ENCODE measurements around the gene HLA-DMA. TPM values are rescaled to one million over a fixed set of nuclear protein-coding genes. Genes with fewer than 3 reads are reported as not detected.
A peak's percentile ranks its signal among the peaks of the same experiment; 100 is the strongest.

HLA-DMA gene
- total RNA-seq, 6 donors from 2014 or later: 83.7 to 271 (median 134) TPM

- Histone ChIP-seq H3K27me3 (no peaks in the 10 kb centered on the region), H3K36me3 (no peaks in the 10 kb centered on the region), H3K4me1 (no peaks in the 10 kb centered on the region), H3K27ac (no peak overlapping the region), H3K9me3 (no peaks in the 10 kb centered on the region), H3K4me3 (no peak overlapping the region)
- TF ChIP-seq EP300 (IDR thresholded peaks at IDR 0.05) (no peak), CTCF (IDR thresholded peaks at IDR 0.05) (no peak), POLR2AphosphoS5 (IDR thresholded peaks at IDR 0.05) (no peak), POLR2A (IDR thresholded peaks at IDR 0.05) (no peak)
- DNase-seq (no peak), ATAC-seq (ENCODE audit: low FRiP score in 2 of 2) (no peak)
- WGBS, 2 donors: 82 to 85% methylated on average over 9 of the region's 9 CpGs
Measured at GRCh38 chr6:32993363-32993973, 40.6 kb upstream of the HLA-DMA start.

GRCh38 chr6:32991972-32992371, 39.1 kb upstream of the HLA-DMA start:
- Histone ChIP-seq H3K4me1 (no peaks in the 10 kb centered on the region), H3K36me3 (no peaks in the 10 kb centered on the region), H3K27me3 (no peaks in the 10 kb centered on the region), H3K27ac (no peak overlapping the region), H3K9me3 (no peaks in the 10 kb centered on the region), H3K4me3 (no peak overlapping the region)
- ATAC-seq (ENCODE audit: low FRiP score in 2 of 2) (no peak), DNase-seq (no peak)
- TF ChIP-seq CTCF (IDR thresholded peaks at IDR 0.05) (no peak), POLR2AphosphoS5 (IDR thresholded peaks at IDR 0.05) (no peak), EP300 (IDR thresholded peaks at IDR 0.05) (no peak), POLR2A (IDR thresholded peaks at IDR 0.05) (no peak)
- WGBS, 2 donors: 71% methylated on average over 4 of the region's 4 CpGs

GRCh38 chr6:32989368-32989767, 36.5 kb upstream of the HLA-DMA start:
- TF ChIP-seq POLR2AphosphoS5 (IDR thresholded peaks at IDR 0.05) (no peak), EP300 (IDR thresholded peaks at IDR 0.05) (no peak), CTCF (IDR thresholded peaks at IDR 0.05) (no peak), POLR2A (IDR thresholded peaks at IDR 0.05) (no peak)
- Histone ChIP-seq H3K27me3 (no peaks in the 10 kb centered on the region), H3K4me3 (no peak overlapping the region), H3K9me3 (no peaks in the 10 kb centered on the region), H3K36me3 (no peaks in the 10 kb centered on the region), H3K4me1 (peaks cover 0 to 7% (median 5%) of the 10 kb centered on the region in 4 donors), H3K27ac (no peak overlapping the region)
- ATAC-seq (ENCODE audit: low FRiP score in 2 of 2): no peak
- 90 to 95% methylated on average over 1 of the region's 1 CpG for WGBS, 2 donors
- DNase-seq: no peak

- H3K4me3 ChIP-seq: no peak overlapping the region
- H3K27ac ChIP-seq: peak overlapping the region in 2 of 4 donors; percentile 19 to 33
- H3K9me3 ChIP-seq: no peaks in the 10 kb centered on the region
- WGBS, 2 donors: 11% methylated on average over 9 of the region's 9 CpGs
- peak; percentile 58 to 93 (median 86) for TF ChIP-seq CTCF (IDR thresholded peaks at IDR 0.05)
- no peak for TF ChIP-seq EP300 (IDR thresholded peaks at IDR 0.05)
- peak; percentile 89 to 93 for ATAC-seq (ENCODE audit: low FRiP score in 2 of 2)
- H3K27me3 ChIP-seq: no peaks in the 10 kb centered on the region
- peak in 1 of 2 donors; percentile 97 for DNase-seq
- H3K36me3 ChIP-seq: peaks cover 16 to 29% (median 23%) of the 10 kb centered on the region in 4 donors
- H3K4me1 ChIP-seq: peaks cover 2 to 29% (median 19%) of the 10 kb centered on the region in 4 donors
Measured at GRCh38 chr6:32984622-32985389, 31.9 kb upstream of the HLA-DMA start.
